A673 (cell line): Measurements from ENCODE around the gene SKAP1.

Source experiments
- EZH2 ChIP-seq: fragments of 200-600 bp; sonication (generic); IDR thresholded peaks from 2 replicates; pipeline ENCODE4 v1.6.1; 2017; ENCODE audit warnings: borderline replicate concordance, low read depth, mild to moderate bottlenecking, mixed read lengths, antibody characterized with exemption, low read length; ENCODE audit not compliant: poor library complexity, severe bottlenecking
- TF ChIP-seq, protein P1 (sequence below): fragments of 300-800, 200-600 bp; sonication (generic); conservative IDR thresholded peaks from 2 replicates; pipeline ENCODE4 v1.5.1; 2017; ENCODE audit warnings: low read depth, mild to moderate bottlenecking, antibody characterized with exemption, low read length, moderate library complexity, mixed read lengths

DNA sequence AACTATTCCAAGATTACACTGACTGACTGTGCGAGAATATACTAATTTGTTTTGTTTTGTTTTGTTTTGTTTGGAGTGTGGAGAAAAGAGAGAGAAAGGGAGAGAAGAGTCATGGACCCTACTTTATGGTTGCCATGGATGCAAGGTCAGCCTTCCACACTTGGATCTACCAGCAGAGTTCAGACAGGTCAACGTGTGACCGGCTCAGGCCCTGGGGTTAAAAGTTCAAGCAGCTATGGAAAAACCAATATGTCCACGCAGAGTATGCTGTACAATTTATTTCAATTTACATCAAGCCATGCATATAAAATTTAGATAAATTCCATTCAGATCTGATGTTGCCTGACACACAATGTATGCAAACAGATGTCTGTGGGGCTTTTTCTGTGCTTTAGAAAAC lies 122.8 kb downstream of the SKAP1 start:
- TF ChIP-seq, protein P1, sequence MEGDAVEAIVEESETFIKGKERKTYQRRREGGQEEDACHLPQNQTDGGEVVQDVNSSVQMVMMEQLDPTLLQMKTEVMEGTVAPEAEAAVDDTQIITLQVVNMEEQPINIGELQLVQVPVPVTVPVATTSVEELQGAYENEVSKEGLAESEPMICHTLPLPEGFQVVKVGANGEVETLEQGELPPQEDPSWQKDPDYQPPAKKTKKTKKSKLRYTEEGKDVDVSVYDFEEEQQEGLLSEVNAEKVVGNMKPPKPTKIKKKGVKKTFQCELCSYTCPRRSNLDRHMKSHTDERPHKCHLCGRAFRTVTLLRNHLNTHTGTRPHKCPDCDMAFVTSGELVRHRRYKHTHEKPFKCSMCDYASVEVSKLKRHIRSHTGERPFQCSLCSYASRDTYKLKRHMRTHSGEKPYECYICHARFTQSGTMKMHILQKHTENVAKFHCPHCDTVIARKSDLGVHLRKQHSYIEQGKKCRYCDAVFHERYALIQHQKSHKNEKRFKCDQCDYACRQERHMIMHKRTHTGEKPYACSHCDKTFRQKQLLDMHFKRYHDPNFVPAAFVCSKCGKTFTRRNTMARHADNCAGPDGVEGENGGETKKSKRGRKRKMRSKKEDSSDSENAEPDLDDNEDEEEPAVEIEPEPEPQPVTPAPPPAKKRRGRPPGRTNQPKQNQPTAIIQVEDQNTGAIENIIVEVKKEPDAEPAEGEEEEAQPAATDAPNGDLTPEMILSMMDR: no peak
- TF ChIP-seq EZH2: no peak
